Measurements from ENCODE around the gene VEZF1. TPM values are rescaled to one million over a fixed set of nuclear protein-coding genes. Genes with fewer than 3 reads are reported as not detected.

VEZF1 gene
- total and polyA plus RNA-seq, 2 of the 8 experiments (the other 6 are each of a cell fraction or from before 2014, with no cell fraction given), result 28.9 to 61.9 TPM

GRCh38 chr17:57984261-57984890 lies 3.7 kb downstream of the VEZF1 start:
- no peak for FAIRE-seq
- H3K9me3 ChIP-seq (ENCODE audit: insufficient read depth in 2 of 2, low read depth in 1 of 2, low read length in 1 of 2), result no peaks in the 10 kb centered on the region
- no peak overlapping the region for H2BK20ac ChIP-seq (ENCODE audit: low read length)
- H2BK12ac ChIP-seq (ENCODE audit: low read depth, low read length), result no peak overlapping the region
- H2AFZ ChIP-seq (ENCODE audit: low read length), result no peak overlapping the region
- ChIA-PET CTCF (ENCODE audit: partially characterized antibody) (interaction anchor here (1.0 to 3.6 kb wide), 14 partner anchors 9 to 133 kb away, joined by 3 to 35 read pairs (median 4); partner anchors contain the start of gene CUEDC1), POLR2A (ENCODE audit: partially characterized antibody) (interaction anchor here (0.8 to 28.0 kb wide), 10 partner anchors 9 to 207 kb away, joined by 3 to 672 read pairs (median 4); partner anchors contain the start of genes MRPS23 and SRSF1)
- no peak overlapping the region for H3K23ac ChIP-seq (ENCODE audit: insufficient read length)
- no peak overlapping the region for H2BK5ac ChIP-seq (ENCODE audit: low read depth, low read length)
- no peak overlapping the region for H3K18ac ChIP-seq (ENCODE audit: extremely low read depth, low read length)
- H4K91ac ChIP-seq (replicated peaks; ENCODE audit: insufficient read length, low read length), result no peak overlapping the region
- H2BK120ac ChIP-seq (replicated peaks; ENCODE audit: low read depth, low read length), result no peak overlapping the region
- 83% methylated on average over 4 of the region's 4 CpGs; no CpG with 5 or more reads in 1 of the 2 experiments for WGBS, 2 experiments (ENCODE audit: extremely low coverage in 1 of 2, insufficient coverage in 1 of 2, insufficient read length in 1 of 2, insufficient replicate concordance in 2 of 2, low coverage in 1 of 2, low lambda C conversion rate in 2 of 2, missing lambda C conversion rate in 1 of 2)
- peaks cover 5 to 31% (median 20%) of the 10 kb centered on the region in 4 experiments for H3K36me3 ChIP-seq (ENCODE audit: control insufficient read depth in 2 of 4, insufficient read depth in 4 of 4, low read length in 3 of 4)
- no peak overlapping the region for H2AK5ac ChIP-seq (ENCODE audit: low read depth, low read length)
- no peak overlapping the region for H3K4me3 ChIP-seq (ENCODE audit: extremely low read depth in 1 of 4, insufficient read depth in 2 of 4, low read depth in 3 of 4, low read length in 4 of 4)
- H4K8ac ChIP-seq (ENCODE audit: extremely low read depth, insufficient read depth, low read length), result no peak overlapping the region
- no peak overlapping the region for H3K9ac ChIP-seq (replicated peaks in 1 of 4; ENCODE audit: extremely low read depth in 1 of 4, low read depth in 3 of 4, low read length in 3 of 4)
- peaks cover 2 to 15% of the 10 kb centered on the region in 2 experiments for H4K20me1 ChIP-seq (replicated peaks in 1 of 2; ENCODE audit: control insufficient read depth in 1 of 2, insufficient read depth in 2 of 2, low read length in 2 of 2)
- H4K5ac ChIP-seq (ENCODE audit: insufficient read length, low read depth, low read length), result no peak overlapping the region
- no peaks in the 10 kb centered on the region for H3K27me3 ChIP-seq (replicated peaks in 1 of 4; ENCODE audit: control insufficient read depth in 3 of 4, extremely low read depth in 1 of 4, insufficient read depth in 3 of 4, low read length in 3 of 4)
- no peak for DNase-seq (ENCODE audit: low read depth in 1 of 2, low spot score in 2 of 2)
- H3K14ac ChIP-seq (ENCODE audit: insufficient read length), result no peak overlapping the region
- H3K4me1 ChIP-seq (replicated peaks in 1 of 4; ENCODE audit: control insufficient read depth in 3 of 4, insufficient read depth in 4 of 4, low read length in 3 of 4), result peaks cover 0 to 2% (median 0%) of the 10 kb centered on the region in 4 experiments; a peak in 3 of 7 replicates
- no peak overlapping the region for H3K4me2 ChIP-seq (ENCODE audit: insufficient read depth in 1 of 2, low read depth in 2 of 2, low read length in 2 of 2)
- peaks cover 5% of the 10 kb centered on the region; the same call in 1 of the 2 replicates for H3K79me1 ChIP-seq (ENCODE audit: low read depth, low read length)
- H3K23me2 ChIP-seq (ENCODE audit: low read depth, low read length), result peaks cover 9% of the 10 kb centered on the region
- H3K56ac ChIP-seq (replicated peaks; ENCODE audit: insufficient read length, low read depth, low read length), result no peak overlapping the region
- peaks cover 6 to 61% of the 10 kb centered on the region in 2 experiments for H3K79me2 ChIP-seq (ENCODE audit: control insufficient read depth in 1 of 2, insufficient read depth in 2 of 2, low read length in 2 of 2)
- H3K27ac ChIP-seq (ENCODE audit: low read depth, low read length), result no peak overlapping the region
- no peak overlapping the region for H3K4ac ChIP-seq (replicated peaks; ENCODE audit: insufficient read length, low read depth, low read length)
- no peak overlapping the region for H2BK15ac ChIP-seq (ENCODE audit: low read length)
- no peak for TF ChIP-seq KDM1A (IDR thresholded peaks at IDR 0.05; ENCODE audit: borderline replicate concordance, low read length)
- TF ChIP-seq CTBP2 (IDR thresholded peaks at IDR 0.05; ENCODE audit: borderline replicate concordance, insufficient read depth, insufficient read length, low read length), result no peak
- TF ChIP-seq TBP (IDR thresholded peaks at IDR 0.05; ENCODE audit: low read depth, low read length), result no peak
- no peak for TF ChIP-seq SP1 (IDR thresholded peaks at IDR 0.05; ENCODE audit: low read depth, low read length)
- no peak for TF ChIP-seq CTCF (IDR thresholded peaks at IDR 0.05; ENCODE audit: control extremely low read depth in 1 of 3, insufficient read depth in 1 of 3, low read depth in 1 of 3, low read length in 3 of 3)
- no peak for TF ChIP-seq TCF12 (IDR thresholded peaks at IDR 0.05; ENCODE audit: low read depth, low read length)
- no peak for TF ChIP-seq E2F6 (IDR thresholded peaks at IDR 0.05)
- TF ChIP-seq SIRT6 (IDR thresholded peaks at IDR 0.05; ENCODE audit: low read length), result no peak
- TF ChIP-seq CREB1 (IDR thresholded peaks at IDR 0.05), result no peak
- TF ChIP-seq YY1 (IDR thresholded peaks at IDR 0.05; ENCODE audit: low read depth, low read length), result no peak

Data from H1 (cell line).